Activated T-helper 1 cell treated with anti-CD3 and anti-CD28 coated beads, Interleukin-12 subunit alpha, Interleukin-12 subunit beta, Interleukin-2, Interleukin-4 antibody, amounts not matched to agents 30 ng/mL and 10 ng/mL and 1 ng/mL, durations not matched to agents 14 hours and 24 hours and 36 hours (primary cell): ENCODE data around the gene VPREB1. TPM values are rescaled to one million over a fixed set of nuclear protein-coding genes. Genes with fewer than 3 reads are reported as not detected.
"Not testable (repeated sequence)": the region's sequence is repeated elsewhere in the genome, so short reads cannot be mapped to it uniquely, and the experiment has no call there.

ENCODE experiments used
- DNase-seq: peaks from one replicate; pipeline ENCODE4 v3.0.0; 2021; ENCODE audit warnings: low spot score
- H3K27ac Mint-ChIP-seq: one replicate; pipeline ENCODE4 v1.8.0; 2021; ENCODE audit warnings: mild to moderate bottlenecking, mixed read lengths
- H3K27me3 Mint-ChIP-seq: one replicate; pipeline ENCODE4 v1.8.0; 2022; ENCODE audit warnings: mild to moderate bottlenecking, moderate library complexity, mixed read lengths; ENCODE audit not compliant: insufficient read depth
- H3K36me3 Mint-ChIP-seq: one replicate; pipeline ENCODE4 v1.8.0; 2021; ENCODE audit warnings: low read depth, mixed read lengths
- H3K4me1 Mint-ChIP-seq: one replicate; pipeline ENCODE4 v1.8.0; 2021; ENCODE audit warnings: low read depth, mixed read lengths
- H3K4me3 Mint-ChIP-seq: one replicate; pipeline ENCODE4 v1.8.0; 2021; ENCODE audit warnings: mild to moderate bottlenecking, moderate library complexity, mixed read lengths
- H3K9me3 Mint-ChIP-seq: one replicate; pipeline ENCODE4 v1.8.0; 2021; ENCODE audit warnings: mixed read lengths
- intact Hi-C: fragments of 100-400 bp; cut with micrococcal nuclease; formaldehyde crosslinking; loops from one replicate; pipeline ENCODE4 v1.15.1; 2024
- total RNA-seq: library from RNA; stranded (reverse); gene quantifications from 2 replicates; pipeline ENCODE4 v1.2.3, GENCODE V29; 2022

VPREB1 gene
- total RNA-seq, 1 donor from 2014 or later = not detected

GRCh38 chr22:22203048-22203971, 41.3 kb upstream of the VPREB1 start:
- intact Hi-C loops = no loop called here

DNA sequence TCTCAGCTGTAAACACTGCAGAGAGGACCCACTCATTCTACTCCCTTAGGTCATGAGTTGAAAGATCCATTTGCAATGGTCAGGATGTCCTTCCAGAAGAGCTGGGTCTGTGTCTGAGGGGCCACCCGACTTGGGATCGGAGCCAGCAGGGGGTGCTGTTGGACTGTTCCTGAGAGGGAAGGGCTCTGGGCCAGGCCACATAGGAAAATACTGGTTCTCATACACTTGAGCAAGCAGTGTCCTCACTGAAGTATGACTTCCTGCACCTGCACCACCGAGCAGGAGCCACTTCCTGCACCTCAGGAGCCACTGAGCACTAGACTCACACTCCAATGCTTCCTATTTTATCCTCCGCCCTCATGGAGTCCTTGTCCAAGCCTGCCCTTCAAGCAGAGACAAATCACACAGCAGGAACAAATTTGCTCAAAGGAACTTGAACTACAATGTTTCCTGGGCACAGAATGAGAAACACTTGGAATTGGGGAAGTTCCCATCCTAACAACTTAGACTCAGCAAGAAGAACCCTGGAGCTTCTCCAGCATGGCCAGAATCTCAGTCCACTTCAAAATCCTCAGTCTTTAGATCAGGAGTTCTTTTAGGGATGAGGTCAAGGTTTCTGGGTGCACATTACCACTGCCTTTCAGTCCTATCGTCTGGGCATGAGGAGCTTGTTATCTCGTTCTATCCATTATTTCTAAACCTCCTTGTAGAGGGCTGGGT, 36.6 kb upstream of the VPREB1 start:
- Mint-ChIP-seq H3K36me3 (no peaks in the 10 kb centered on the region), H3K4me3 (no peak overlapping the region), H3K9me3 (no peaks in the 10 kb centered on the region), H3K4me1 (peaks cover 41% of the 10 kb centered on the region), H3K27ac (peak overlapping the region; percentile 84), H3K27me3 (peaks cover 4% of the 10 kb centered on the region)
- DNase-seq = peak; percentile 75
- intact Hi-C loops = loop anchor here (1.0 to 2.0 kb wide), 4 partner anchors 27 to 215 kb away; no protein-coding TSS in a partner anchor

More at GRCh38 chr22:22203048-22203971, 41.3 kb upstream of the VPREB1 start:
- Mint-ChIP-seq H3K9me3 (no peaks in the 10 kb centered on the region), H3K27me3 (peaks cover 9% of the 10 kb centered on the region), H3K4me1 (peaks cover 8% of the 10 kb centered on the region), H3K27ac (no peak overlapping the region), H3K36me3 (no peaks in the 10 kb centered on the region), H3K4me3 (no peak overlapping the region)
- no peak for DNase-seq

- Mint-ChIP-seq H3K9me3 (no peaks in the 10 kb centered on the region), H3K27me3 (peaks cover 3% of the 10 kb centered on the region), H3K4me1 (peaks cover 41% of the 10 kb centered on the region), H3K4me3 (peak overlapping the region; percentile 43), H3K36me3 (no peaks in the 10 kb centered on the region), H3K27ac (peak overlapping the region; percentile 41)
- intact Hi-C loops = loop anchor here (1.0 to 2.0 kb wide), 4 partner anchors 27 to 214 kb away; no protein-coding TSS in a partner anchor
- DNase-seq = no peak
These were observed 35.9 kb upstream of the VPREB1 start for GRCh38 chr22:22208652-22209051.

DNA sequence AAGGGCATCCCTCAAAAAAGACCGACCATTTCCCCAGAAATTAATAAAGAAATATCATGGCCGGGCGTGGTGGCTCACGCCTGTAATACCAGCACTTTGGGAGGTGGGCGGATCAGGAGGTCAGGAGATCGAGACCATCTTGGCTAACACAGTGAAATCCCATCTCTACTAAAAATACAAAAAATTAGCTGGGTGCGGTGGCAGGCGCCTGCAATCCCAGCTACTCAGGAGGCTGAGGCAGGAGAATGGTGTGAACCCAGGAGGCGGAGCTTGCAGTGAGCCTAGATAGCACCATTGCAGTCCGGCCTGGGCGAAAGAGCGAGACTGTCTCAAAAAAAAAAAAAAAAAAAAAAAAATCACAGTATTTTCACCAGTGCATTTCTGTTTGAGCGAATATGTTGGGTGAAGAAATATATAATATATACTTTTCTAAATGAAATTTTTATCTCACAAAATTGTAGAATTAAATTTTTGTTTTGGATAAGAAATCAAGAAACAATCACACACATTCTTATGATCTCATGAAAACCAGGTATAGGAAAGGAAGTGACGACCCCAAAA, 35.4 kb upstream of the VPREB1 start:
- not testable (repeated sequence) for H3K9me3 Mint-ChIP-seq, H3K36me3 Mint-ChIP-seq, DNase-seq, H3K4me3 Mint-ChIP-seq, H3K27me3 Mint-ChIP-seq
- H3K4me1 Mint-ChIP-seq = peaks cover 41% of the 10 kb centered on the region
- intact Hi-C loops = loop anchor here (2.0 kb wide), 1 partner anchor 214 kb away; no protein-coding TSS in a partner anchor
- peak overlapping the region; percentile 59 for H3K27ac Mint-ChIP-seq

DNA sequence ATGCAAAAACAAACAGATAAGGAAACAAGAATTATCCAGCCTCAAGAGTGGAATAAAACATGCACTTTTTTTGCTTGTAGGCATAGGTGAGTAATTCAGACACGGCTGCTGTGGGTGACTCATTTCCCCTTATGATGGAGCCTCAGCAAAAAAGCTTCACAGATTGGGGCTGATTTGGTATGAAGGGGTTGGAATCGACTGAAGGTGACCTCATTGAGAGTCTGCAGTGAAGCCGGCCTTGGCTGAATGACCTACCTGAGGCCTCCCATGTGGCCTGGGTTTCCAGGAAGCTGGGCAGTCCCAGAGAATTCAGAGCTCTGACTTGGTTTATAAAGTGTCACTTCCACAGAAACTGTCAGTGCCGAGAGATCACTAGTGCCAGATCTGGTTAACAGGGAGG, 34.2 kb upstream of the VPREB1 start:
- no peaks in the 10 kb centered on the region for H3K27me3 Mint-ChIP-seq
- H3K9me3 Mint-ChIP-seq = no peaks in the 10 kb centered on the region
- no peaks in the 10 kb centered on the region for H3K36me3 Mint-ChIP-seq
- peak overlapping the region; percentile 96 for H3K27ac Mint-ChIP-seq
- H3K4me3 Mint-ChIP-seq = peak overlapping the region; percentile 65
- intact Hi-C loops = loop anchor here (1.0 kb wide), 2 partner anchors 87 to 446 kb away; no protein-coding TSS in a partner anchor
- H3K4me1 Mint-ChIP-seq = peaks cover 41% of the 10 kb centered on the region
- DNase-seq = peak; percentile 62

DNA sequence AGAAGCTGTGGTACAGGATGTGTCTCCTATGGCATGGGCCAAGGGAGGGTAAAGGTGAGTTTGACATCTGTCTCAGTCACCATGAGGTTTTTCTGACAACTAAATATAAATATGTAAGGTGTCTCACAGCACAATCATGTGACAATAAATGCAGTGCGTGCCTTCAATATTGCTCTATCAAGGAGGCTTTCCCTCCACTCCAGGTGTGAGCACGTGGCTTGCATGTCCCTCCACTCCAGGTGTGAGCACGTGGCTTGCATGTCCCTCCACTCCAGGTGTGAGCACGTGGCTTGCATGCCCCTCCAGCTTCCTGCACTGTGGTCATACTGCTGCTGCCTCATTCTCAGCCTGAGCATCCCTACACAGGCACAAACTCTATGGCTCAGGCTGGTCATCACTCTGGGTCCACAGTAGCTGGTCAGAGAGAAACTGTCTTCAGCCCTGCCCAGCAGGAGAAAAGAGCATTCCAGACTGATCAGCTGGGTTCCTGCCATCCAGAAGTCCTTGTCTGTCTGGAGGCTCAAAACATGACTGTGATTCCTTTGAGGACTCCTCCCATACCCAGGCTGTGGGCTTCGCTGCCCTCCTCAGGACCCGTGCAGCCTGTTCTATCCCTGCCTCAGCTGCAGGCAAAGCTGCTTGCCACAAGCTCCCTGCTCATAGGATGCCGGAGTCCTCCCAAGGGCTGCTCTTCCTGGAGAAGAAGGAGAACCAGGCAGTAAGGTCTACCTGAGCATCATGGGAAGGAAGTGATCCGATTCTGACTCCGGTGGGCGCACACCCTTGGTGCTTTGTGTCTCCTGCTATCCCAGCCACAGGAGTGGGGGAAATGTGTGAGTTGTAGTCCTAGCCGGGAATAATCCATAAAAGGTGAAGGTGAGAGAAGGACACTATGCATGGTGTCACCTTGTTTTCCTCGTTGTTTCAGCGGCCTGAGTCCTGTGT, 33.4 kb upstream of the VPREB1 start:
- intact Hi-C loops = loop anchor here (1.0 kb wide), 2 partner anchors 86 to 447 kb away; no protein-coding TSS in a partner anchor
- no peak for DNase-seq
- H3K4me3 Mint-ChIP-seq = peak overlapping the region; percentile 1

GRCh38 chr22:22213231-22213630, 31.4 kb upstream of the VPREB1 start:
- Mint-ChIP-seq H3K4me1 (peaks cover 42% of the 10 kb centered on the region), H3K27me3 (no peaks in the 10 kb centered on the region), H3K9me3 (no peaks in the 10 kb centered on the region), H3K36me3 (no peaks in the 10 kb centered on the region), H3K27ac (peak overlapping the region; percentile 31), H3K4me3 (no peak overlapping the region)
- intact Hi-C loops = no loop called here
- no peak for DNase-seq

More for the DNA sequence above, 33.4 kb upstream of the VPREB1 start:
- Mint-ChIP-seq H3K4me1 (peaks cover 48% of the 10 kb centered on the region), H3K27ac (peak overlapping the region; percentile 96), H3K27me3 (no peaks in the 10 kb centered on the region), H3K9me3 (no peaks in the 10 kb centered on the region), H3K36me3 (no peaks in the 10 kb centered on the region)

DNA sequence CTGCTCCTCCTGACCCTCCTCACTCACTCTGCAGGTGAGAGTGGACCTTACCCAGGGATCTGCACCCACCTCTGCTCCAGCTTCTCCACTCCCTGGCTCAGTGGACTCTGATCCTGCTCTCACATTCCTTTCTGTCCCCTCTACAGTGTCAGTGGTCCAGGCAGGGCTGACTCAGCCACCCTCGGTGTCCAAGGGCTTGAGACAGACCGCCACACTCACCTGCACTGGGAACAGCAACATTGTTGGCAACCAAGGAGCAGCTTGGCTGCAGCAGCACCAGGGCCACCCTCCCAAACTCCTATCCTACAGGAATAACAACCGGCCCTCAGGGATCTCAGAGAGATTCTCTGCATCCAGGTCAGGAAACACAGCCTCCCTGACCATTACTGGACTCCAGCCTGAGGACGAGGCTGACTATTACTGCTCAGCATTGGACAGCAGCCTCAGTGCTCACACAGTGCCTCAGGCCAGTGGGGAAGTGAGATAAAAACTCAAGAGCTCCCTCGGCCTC, 29.7 kb upstream of the VPREB1 start:
- Mint-ChIP-seq H3K36me3 (no peaks in the 10 kb centered on the region), H3K4me3 (no peak overlapping the region), H3K27me3 (no peaks in the 10 kb centered on the region), H3K27ac (no peak overlapping the region), H3K9me3 (no peaks in the 10 kb centered on the region), H3K4me1 (peaks cover 30% of the 10 kb centered on the region)
- intact Hi-C loops = no loop called here
- no peak for DNase-seq

GRCh38 chr22:22215659-22216449, 28.7 kb upstream of the VPREB1 start:
- H3K27me3 Mint-ChIP-seq = no peaks in the 10 kb centered on the region
- intact Hi-C loops = no loop called here
- H3K27ac Mint-ChIP-seq = peak overlapping the region; percentile 52
- no peaks in the 10 kb centered on the region for H3K36me3 Mint-ChIP-seq
- H3K9me3 Mint-ChIP-seq = no peaks in the 10 kb centered on the region
- no peak overlapping the region for H3K4me3 Mint-ChIP-seq
- DNase-seq = no peak
- H3K4me1 Mint-ChIP-seq = peaks cover 20% of the 10 kb centered on the region

- intact Hi-C loops = no loop called here
- no peak for DNase-seq
- H3K9me3 Mint-ChIP-seq = no peaks in the 10 kb centered on the region
- no peak overlapping the region for H3K27ac Mint-ChIP-seq
- H3K4me1 Mint-ChIP-seq = peaks cover 13% of the 10 kb centered on the region
- H3K36me3 Mint-ChIP-seq = no peaks in the 10 kb centered on the region
- no peaks in the 10 kb centered on the region for H3K27me3 Mint-ChIP-seq
- no peak overlapping the region for H3K4me3 Mint-ChIP-seq
These were observed 28.1 kb upstream of the VPREB1 start for GRCh38 chr22:22216450-22216959.

GRCh38 chr22:22218302-22218701, 26.3 kb upstream of the VPREB1 start:
- intact Hi-C loops = no loop called here
- Mint-ChIP-seq H3K36me3 (no peaks in the 10 kb centered on the region), H3K4me3 (no peak overlapping the region), H3K27me3 (no peaks in the 10 kb centered on the region), H3K27ac (no peak overlapping the region), H3K9me3 (no peaks in the 10 kb centered on the region), H3K4me1 (peaks cover 9% of the 10 kb centered on the region)
- no peak for DNase-seq
